Neural cell (in vitro differentiated cells): ENCODE results near the gene LSAMP. TPM values are rescaled to one million over a fixed set of nuclear protein-coding genes. Genes with fewer than 3 reads are reported as not detected.

Source experiments
- H2AFZ ChIP-seq: fragments of 200-600, 300-800 bp; sonication (generic), shearing (Covaris generic); 2 replicates; pipeline ENCODE4 v1.6.0; 2014; ENCODE audit warnings: low read depth, mild to moderate bottlenecking, antibody characterized with exemption, low read length, moderate library complexity
- H3F3A ChIP-seq: fragments of 200-600 bp; shearing (Covaris generic); 2 replicates; pipeline ENCODE4 v1.6.1; 2016; ENCODE audit warnings: mild to moderate bottlenecking, moderate library complexity, mixed read lengths, antibody characterized with exemption, low read length; ENCODE audit not compliant: insufficient read depth, poor library complexity, severe bottlenecking
- H3K27ac ChIP-seq: fragments of 200-600, 300-800 bp; sonication (generic), shearing (Covaris generic); 2 replicates; pipeline ENCODE4 v1.5.1; 2014; ENCODE audit warnings: mild to moderate bottlenecking, low read length, moderate library complexity
- H3K27me3 ChIP-seq: fragments of 300-800, 200-600 bp; sonication (generic), shearing (Covaris generic); 2 replicates; pipeline ENCODE4 v1.6.0; 2014; ENCODE audit warnings: mild to moderate bottlenecking, low read depth, low read length, moderate library complexity; ENCODE audit not compliant: insufficient read depth
- H3K36me3 ChIP-seq: fragments of 300-800, 200-600 bp; sonication (generic), shearing (Covaris generic); 2 replicates; pipeline ENCODE4 v1.5.1; 2014; ENCODE audit warnings: mild to moderate bottlenecking, antibody characterized with exemption, low read length, moderate library complexity; ENCODE audit not compliant: insufficient read depth
- H3K4me2 ChIP-seq: fragments of 300-800, 200-600 bp; sonication (generic), shearing (Covaris generic); 2 replicates; pipeline ENCODE4 v1.6.0; 2014; ENCODE audit warnings: mild to moderate bottlenecking, low read length
- H3K4me3 ChIP-seq: fragments of 300-800, 200-600 bp; sonication (generic), shearing (Covaris generic); 2 replicates; pipeline ENCODE4 v1.5.1; 2014; ENCODE audit warnings: mild to moderate bottlenecking, low read length, moderate library complexity
- H3K79me2 ChIP-seq: fragments of 200-600 bp; shearing (Covaris generic); replicated peaks from 2 replicates; pipeline ENCODE4 v1.6.0; 2014; ENCODE audit warnings: mild to moderate bottlenecking, low read length, moderate library complexity; ENCODE audit not compliant: insufficient read depth
- H3K9ac ChIP-seq: fragments of 300-800, 200-600 bp; sonication (generic), shearing (Covaris generic); 2 replicates; pipeline ENCODE4 v1.6.1; 2016; ENCODE audit warnings: mild to moderate bottlenecking, low read length, mixed read lengths
- H3K9me2 ChIP-seq: fragments of 200-600 bp; shearing (Covaris generic); 2 replicates; pipeline ENCODE4 v1.6.1; 2016; ENCODE audit warnings: mild to moderate bottlenecking, low read length, mixed read lengths; ENCODE audit not compliant: insufficient read depth
- H3K9me3 ChIP-seq: fragments of 200-600, 300-800 bp; sonication (generic), shearing (Covaris generic); 2 replicates; pipeline ENCODE4 v1.6.1; 2016; ENCODE audit warnings: mild to moderate bottlenecking, mixed run types, low read length, moderate library complexity, mixed read lengths
- H4K20me1 ChIP-seq: fragments of 200-600 bp; shearing (Covaris generic); 2 replicates; pipeline ENCODE4 v1.6.1; 2016; ENCODE audit warnings: mild to moderate bottlenecking, mixed run types; ENCODE audit not compliant: insufficient read depth
- EP300 ChIP-seq: fragments of 450-650 bp; conservative IDR thresholded peaks from 2 replicates; pipeline ENCODE4 v1.6.1; 2014; ENCODE audit warnings: antibody characterized with exemption, mild to moderate bottlenecking, moderate library complexity; ENCODE audit not compliant: poor library complexity, severe bottlenecking
- EZH2 ChIP-seq: fragments of 200-600, 300-800 bp; shearing (Covaris generic), sonication (generic); IDR thresholded peaks from 2 replicates; pipeline ENCODE4 v1.6.1; 2014; ENCODE audit warnings: antibody characterized with exemption, low read length, borderline replicate concordance, mild to moderate bottlenecking; ENCODE audit not compliant: insufficient read depth, poor library complexity, severe bottlenecking
- MXI1 ChIP-seq: fragments of 450-650 bp; conservative IDR thresholded peaks from 2 replicates; pipeline ENCODE4 v1.6.1; 2014; ENCODE audit warnings: antibody characterized with exemption, mild to moderate bottlenecking; ENCODE audit not compliant: poor library complexity, severe bottlenecking
- POLR2AphosphoS5 ChIP-seq: IDR thresholded peaks from 2 replicates; pipeline ENCODE4 v1.6.1; 2012
- SMC3 ChIP-seq: fragments of 450-650 bp; conservative IDR thresholded peaks from 2 replicates; pipeline ENCODE4 v1.6.1; 2014; ENCODE audit warnings: antibody characterized with exemption, mild to moderate bottlenecking, moderate library complexity; ENCODE audit not compliant: poor library complexity
- TAF1 ChIP-seq: IDR thresholded peaks from 2 replicates; pipeline ENCODE4 v1.6.1; 2012; ENCODE audit warnings: low read depth
- polyA plus RNA-seq: library from polyadenylated mRNA; depleted of rRNA; stranded (reverse); fragments of >200 nt; gene quantifications from 2 replicates; pipeline ENCODE4 v1.2.3, GENCODE V29; 2014
- TF ChIP-seq, protein P1 (sequence below): fragments of 450-650 bp; IDR thresholded peaks from 2 replicates; pipeline ENCODE4 v1.5.1; 2014; ENCODE audit warnings: antibody characterized with exemption, mild to moderate bottlenecking, moderate library complexity; ENCODE audit not compliant: poor library complexity, severe bottlenecking

The LSAMP gene
- polyA plus RNA-seq, 1 donor from 2014 or later = 93.6 TPM

DNA sequence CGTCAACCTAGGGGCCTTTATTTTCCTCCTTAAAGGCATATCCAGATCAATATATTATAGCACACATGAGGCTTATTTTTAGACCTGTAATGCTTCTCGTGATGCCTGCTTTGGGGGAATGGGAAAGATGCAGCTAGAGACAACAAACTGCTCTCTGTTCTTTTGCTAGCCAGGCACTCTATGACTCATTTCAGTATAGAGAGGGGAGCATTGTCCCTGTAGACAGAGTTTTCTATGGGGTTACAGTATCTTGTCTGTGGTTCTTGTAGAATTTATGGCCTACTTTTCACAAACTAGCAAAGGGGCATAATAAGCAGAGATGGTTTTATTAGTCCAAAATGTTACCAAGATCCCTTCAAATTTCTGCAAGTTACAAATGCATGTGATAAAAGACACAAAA, 305.6 kb downstream of the LSAMP start:
- H3K9me3 ChIP-seq = no peaks in the 10 kb centered on the region
- no peaks in the 10 kb centered on the region for H4K20me1 ChIP-seq
- no peak overlapping the region for H3K4me3 ChIP-seq
- no peak overlapping the region for H3K27ac ChIP-seq
- H3K27me3 ChIP-seq = no peaks in the 10 kb centered on the region
- H2AFZ ChIP-seq = no peak overlapping the region
- H3K79me2 ChIP-seq = no peaks in the 10 kb centered on the region
- H3K36me3 ChIP-seq = no peaks in the 10 kb centered on the region
- H3K9ac ChIP-seq = no peak overlapping the region
- TF ChIP-seq MXI1 (no peak), TAF1 (no peak)
- TF ChIP-seq, protein P1, sequence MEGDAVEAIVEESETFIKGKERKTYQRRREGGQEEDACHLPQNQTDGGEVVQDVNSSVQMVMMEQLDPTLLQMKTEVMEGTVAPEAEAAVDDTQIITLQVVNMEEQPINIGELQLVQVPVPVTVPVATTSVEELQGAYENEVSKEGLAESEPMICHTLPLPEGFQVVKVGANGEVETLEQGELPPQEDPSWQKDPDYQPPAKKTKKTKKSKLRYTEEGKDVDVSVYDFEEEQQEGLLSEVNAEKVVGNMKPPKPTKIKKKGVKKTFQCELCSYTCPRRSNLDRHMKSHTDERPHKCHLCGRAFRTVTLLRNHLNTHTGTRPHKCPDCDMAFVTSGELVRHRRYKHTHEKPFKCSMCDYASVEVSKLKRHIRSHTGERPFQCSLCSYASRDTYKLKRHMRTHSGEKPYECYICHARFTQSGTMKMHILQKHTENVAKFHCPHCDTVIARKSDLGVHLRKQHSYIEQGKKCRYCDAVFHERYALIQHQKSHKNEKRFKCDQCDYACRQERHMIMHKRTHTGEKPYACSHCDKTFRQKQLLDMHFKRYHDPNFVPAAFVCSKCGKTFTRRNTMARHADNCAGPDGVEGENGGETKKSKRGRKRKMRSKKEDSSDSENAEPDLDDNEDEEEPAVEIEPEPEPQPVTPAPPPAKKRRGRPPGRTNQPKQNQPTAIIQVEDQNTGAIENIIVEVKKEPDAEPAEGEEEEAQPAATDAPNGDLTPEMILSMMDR = no peak
- no peaks in the 10 kb centered on the region for H3F3A ChIP-seq
- no peaks in the 10 kb centered on the region for H3K9me2 ChIP-seq
- H3K4me2 ChIP-seq = no peak overlapping the region

DNA sequence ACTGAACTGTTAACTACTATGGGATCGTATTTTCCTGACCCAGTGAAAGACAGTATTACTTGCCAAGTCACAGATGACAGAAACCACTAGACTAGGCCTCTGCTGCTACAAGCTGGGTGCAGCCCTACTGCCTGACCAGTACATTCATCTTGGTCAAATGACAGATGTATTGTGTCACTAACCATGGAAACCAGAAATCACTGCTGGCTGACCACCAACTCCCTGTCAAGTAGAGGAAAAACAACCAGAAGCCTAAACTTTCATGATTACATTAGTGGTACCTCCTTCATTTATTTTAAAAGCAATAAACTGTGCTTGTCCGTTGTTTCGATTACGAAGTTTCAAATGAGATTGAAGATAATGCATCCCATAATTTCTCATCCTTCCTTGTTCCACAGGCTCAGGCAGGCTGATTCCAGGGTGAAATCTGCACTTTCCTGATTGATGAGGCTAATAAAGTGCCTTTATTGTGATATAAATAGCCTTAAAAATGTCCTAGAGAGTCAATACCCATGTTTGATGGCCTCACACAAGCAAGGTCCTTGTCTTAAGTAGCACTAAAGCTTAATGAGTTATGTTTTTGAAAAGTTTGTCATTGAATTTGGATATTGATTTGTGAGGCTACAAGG, 309.7 kb downstream of the LSAMP start:
- Histone ChIP-seq H2AFZ (no peak overlapping the region), H3K4me2 (no peak overlapping the region), H3K9ac (no peak overlapping the region), H3K4me3 (no peak overlapping the region), H3K79me2 (no peaks in the 10 kb centered on the region), H3K9me3 (no peaks in the 10 kb centered on the region), H3F3A (no peaks in the 10 kb centered on the region), H4K20me1 (no peaks in the 10 kb centered on the region), H3K27me3 (no peaks in the 10 kb centered on the region), H3K27ac (no peak overlapping the region), H3K36me3 (no peaks in the 10 kb centered on the region), H3K9me2 (no peaks in the 10 kb centered on the region)
- no peak for TF ChIP-seq POLR2AphosphoS5

DNA sequence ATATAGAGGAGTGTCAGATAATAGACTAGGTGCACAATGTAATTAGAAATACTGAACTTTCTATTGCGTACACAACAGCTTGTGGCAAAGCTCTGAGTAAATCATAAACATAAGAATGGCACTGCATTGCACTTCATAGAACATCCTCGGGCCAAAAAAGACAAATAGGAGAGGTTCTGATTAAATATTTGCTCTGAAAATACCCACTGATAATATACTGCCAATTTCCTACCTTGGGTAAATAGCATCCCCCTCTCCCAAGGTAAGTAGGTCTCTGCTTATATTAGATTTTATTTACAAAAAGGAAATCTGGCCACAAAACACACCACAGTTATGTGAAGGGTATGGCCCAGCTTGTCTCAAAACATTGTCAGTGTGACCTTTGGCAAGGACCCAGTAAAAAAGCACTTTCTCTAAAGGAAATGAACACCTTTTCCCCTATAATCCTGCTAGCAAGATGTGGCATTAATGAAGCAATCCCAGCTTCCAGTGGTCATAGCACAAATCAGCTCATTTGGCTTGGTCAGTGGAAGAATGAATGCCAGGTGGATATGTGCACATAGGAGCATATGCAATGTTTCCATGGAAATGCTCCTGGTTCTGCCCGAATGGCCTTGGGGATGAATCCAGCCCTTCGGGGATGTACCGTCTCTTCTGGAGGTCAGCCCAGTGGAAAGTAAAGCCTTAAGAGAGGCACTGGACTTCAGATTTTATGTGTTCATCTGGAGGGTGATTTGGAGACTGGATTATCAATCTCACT, 315.9 kb downstream of the LSAMP start:
- Histone ChIP-seq H3K9me3 (no peaks in the 10 kb centered on the region), H3K36me3 (no peaks in the 10 kb centered on the region), H3K4me3 (no peak overlapping the region), H3K27me3 (no peaks in the 10 kb centered on the region), H3K9me2 (no peaks in the 10 kb centered on the region), H4K20me1 (no peaks in the 10 kb centered on the region), H3F3A (no peaks in the 10 kb centered on the region), H2AFZ (no peak overlapping the region), H3K79me2 (no peaks in the 10 kb centered on the region), H3K9ac (no peak overlapping the region), H3K27ac (no peak overlapping the region), H3K4me2 (no peak overlapping the region)
- TF ChIP-seq SMC3 (no peak), EP300 (no peak), EZH2 (no peak)
- TF ChIP-seq, protein P1 = no peak
